Kidney (tissue), 14 donors: ENCODE data around the gene ZGLP1. TPM values are rescaled to one million over a fixed set of nuclear protein-coding genes. Genes with fewer than 3 reads are reported as not detected.

Source experiments
- DNase-seq, 5 donors: peaks; one replicate each; pipeline ENCODE4 v3.0.0-alpha.2; 2013 to 2020
- FAIRE-seq: peaks from 2 replicates; lab custom pipeline; 2012; peaks lifted over from hg19 to GRCh38; lab: Jason Lieb, UNC
- H3K27ac ChIP-seq, 2 donors: one replicate each; pipeline ENCODE4 v1.7.0; 2013; ENCODE audit warnings: low read depth in 2 of 2, low read length in 2 of 2, inconsistent platforms in 1 of 2
- H3K27me3 ChIP-seq: one replicate; pipeline ENCODE4 v1.7.1; 2013; ENCODE audit warnings: low read length, inconsistent platforms; ENCODE audit not compliant: control insufficient read depth, insufficient read depth
- H3K36me3 ChIP-seq, 3 donors: one replicate each; pipeline versions ENCODE4 v1.7.0 to v1.7.1; 2013; ENCODE audit warnings: low read length in 3 of 3, control low read depth in 1 of 3, inconsistent platforms in 1 of 3; ENCODE audit not compliant: insufficient read depth in 3 of 3, control insufficient read depth in 2 of 3
- H3K4me1 ChIP-seq, 3 donors: one replicate each; pipeline versions ENCODE4 v1.7.0 to v1.7.1; 2013; ENCODE audit warnings: low read length in 3 of 3, inconsistent platforms in 1 of 3, low read depth in 1 of 3; ENCODE audit not compliant: control insufficient read depth in 2 of 3, insufficient read depth in 2 of 3
- H3K4me3 ChIP-seq, 3 donors: one replicate each; pipeline versions ENCODE4 v1.7.0 to v1.8.1; 2013; ENCODE audit warnings: low read length in 3 of 3, control low read depth in 1 of 3, inconsistent platforms in 1 of 3
- H3K9ac ChIP-seq, 3 donors: one replicate each; pipeline versions ENCODE4 v1.7.0 to v1.7.1; 2013; ENCODE audit warnings: low read length in 3 of 3, control low read depth in 1 of 3, inconsistent platforms in 1 of 3
- H3K9me3 ChIP-seq, 3 donors: one replicate each; pipeline versions ENCODE4 v1.7.0 to v1.7.1; 2013; ENCODE audit warnings: low read length in 3 of 3, control low read depth in 1 of 3, inconsistent platforms in 1 of 3; ENCODE audit not compliant: control insufficient read depth in 2 of 3, insufficient read depth in 1 of 3
- intact Hi-C: fragments of 100-400 bp; cut with DNase I; formaldehyde crosslinking; loops from one replicate; pipeline ENCODE4 v1.11.1; 2022
- polyA plus RNA-seq: library from polyadenylated mRNA; stranded (reverse); fragments of 350-450 nt; fragmentation: Illumina TruSeq; extraction: RNeasy Lipid Tissue Mini Kit (QIAGEN cat#74804); gene quantifications from one replicate; pipeline ENCODE4 v1.2.3, GENCODE V29; 2014; ENCODE audit warnings: low read depth, low replicate concordance; ENCODE audit not compliant: insufficient read depth
- total RNA-seq: library from RNA; stranded (reverse); fragmentation: NEBNext Ultra II Directional; extraction: Animal tissue kit (Norgen Biotek cat#: 25700); gene quantifications from one replicate; pipeline ENCODE4 v1.2.1, GENCODE V29; 2021
- TF ChIP-seq, protein P1 (sequence below): IDR thresholded peaks from 3 replicates; pipeline ENCODE4 v1.5.1; 2012; ENCODE audit warnings: mild to moderate bottlenecking, moderate library complexity, borderline replicate concordance; ENCODE audit not compliant: insufficient read depth; ENCODE audit errors: extremely low read depth
- donor health status: control.
- donor health status: control.
- donor health status: control.
- donor health status: control.
- donor health status: control.
- donor health status: DM: yes; HTN: yes; CAD: no.
- donor health status: Normal renal cell carcinoma (clear cell type).

The ZGLP1 gene
- total and polyA plus RNA-seq, 2 donors from 2014 or later, result 4.6 to 5.5 TPM

DNA sequence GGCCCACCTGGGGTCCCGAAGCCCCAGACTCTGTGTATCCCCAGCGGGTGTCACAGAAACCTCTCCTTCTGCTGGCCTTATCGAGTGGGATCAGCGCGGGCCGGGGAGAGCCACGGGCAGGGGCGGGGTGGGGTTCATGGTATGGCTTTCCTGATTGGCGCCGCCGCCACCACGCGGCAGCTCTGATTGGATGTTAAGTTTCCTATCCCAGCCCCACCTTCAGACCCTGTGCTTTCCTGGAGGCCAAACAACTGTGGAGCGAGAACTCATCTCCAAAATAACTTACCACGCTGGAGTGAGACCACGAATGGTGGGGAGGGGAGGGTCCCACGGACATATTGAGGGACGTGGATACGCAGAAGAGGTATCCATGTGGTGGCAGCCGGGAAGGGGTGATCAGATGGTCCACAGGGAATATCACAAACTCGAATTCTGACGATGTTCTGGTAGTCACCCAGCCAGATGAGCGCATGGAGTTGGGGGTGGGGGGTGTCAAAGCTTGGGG lies 20.9 kb downstream of the ZGLP1 start:
- FAIRE-seq (no peak), DNase-seq (peak in 3 of 5 donors; percentile 53 to 64 (median 59))

DNA sequence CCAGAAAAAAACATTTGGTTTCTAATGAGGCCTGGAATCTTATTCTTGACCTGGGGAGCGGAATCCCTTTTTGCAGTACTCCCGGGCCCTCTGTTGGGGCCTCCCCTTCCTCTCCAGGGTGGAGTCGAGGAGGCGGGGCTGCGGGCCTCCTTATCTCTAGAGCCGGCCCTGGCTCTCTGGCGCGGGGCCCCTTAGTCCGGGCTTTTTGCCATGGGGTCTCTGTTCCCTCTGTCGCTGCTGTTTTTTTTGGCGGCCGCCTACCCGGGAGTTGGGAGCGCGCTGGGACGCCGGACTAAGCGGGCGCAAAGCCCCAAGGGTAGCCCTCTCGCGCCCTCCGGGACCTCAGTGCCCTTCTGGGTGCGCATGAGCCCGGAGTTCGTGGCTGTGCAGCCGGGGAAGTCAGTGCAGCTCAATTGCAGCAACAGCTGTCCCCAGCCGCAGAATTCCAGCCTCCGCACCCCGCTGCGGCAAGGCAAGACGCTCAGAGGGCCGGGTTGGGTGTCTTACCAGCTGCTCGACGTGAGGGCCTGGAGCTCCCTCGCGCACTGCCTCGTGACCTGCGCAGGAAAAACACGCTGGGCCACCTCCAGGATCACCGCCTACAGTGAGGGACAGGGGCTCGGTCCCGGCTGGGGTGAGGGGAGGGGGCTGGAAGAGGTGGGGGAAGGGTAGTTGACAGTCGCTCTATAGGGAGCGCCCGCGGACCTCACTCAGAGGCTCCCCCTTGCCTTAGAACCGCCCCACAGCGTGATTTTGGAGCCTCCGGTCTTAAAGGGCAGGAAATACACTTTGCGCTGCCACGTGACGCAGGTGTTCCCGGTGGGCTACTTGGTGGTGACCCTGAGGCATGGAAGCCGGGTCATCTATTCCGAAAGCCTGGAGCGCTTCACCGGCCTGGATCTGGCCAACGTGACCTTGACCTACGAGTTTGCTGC lies 22.5 kb downstream of the ZGLP1 start, which contains the start of gene ICAM4:
TSS of gene ICAM4 (plus strand) at position 153 of the 935 bp plus-strand sequence. CDS start at position 211, 58 bp downstream.
- H3K9me3 ChIP-seq, result no peaks in the 10 kb centered on the region
- no peak for FAIRE-seq
- no peak within 1 kb of the TSS for H3K4me3 ChIP-seq
- H3K9ac ChIP-seq, result no peak within 1 kb of the TSS
- peaks cover 0 to 3% (median 0%) of the 10 kb centered on the region in 3 donors for H3K36me3 ChIP-seq
- DNase-seq, result peak in 4 of 5 donors; percentile 73 to 97 (median 88)
- H3K27ac ChIP-seq, result peak within 1 kb of the TSS in 1 of 2 donors; percentile 0
- intact Hi-C loops, result no loop called here
- TF ChIP-seq, protein P1, sequence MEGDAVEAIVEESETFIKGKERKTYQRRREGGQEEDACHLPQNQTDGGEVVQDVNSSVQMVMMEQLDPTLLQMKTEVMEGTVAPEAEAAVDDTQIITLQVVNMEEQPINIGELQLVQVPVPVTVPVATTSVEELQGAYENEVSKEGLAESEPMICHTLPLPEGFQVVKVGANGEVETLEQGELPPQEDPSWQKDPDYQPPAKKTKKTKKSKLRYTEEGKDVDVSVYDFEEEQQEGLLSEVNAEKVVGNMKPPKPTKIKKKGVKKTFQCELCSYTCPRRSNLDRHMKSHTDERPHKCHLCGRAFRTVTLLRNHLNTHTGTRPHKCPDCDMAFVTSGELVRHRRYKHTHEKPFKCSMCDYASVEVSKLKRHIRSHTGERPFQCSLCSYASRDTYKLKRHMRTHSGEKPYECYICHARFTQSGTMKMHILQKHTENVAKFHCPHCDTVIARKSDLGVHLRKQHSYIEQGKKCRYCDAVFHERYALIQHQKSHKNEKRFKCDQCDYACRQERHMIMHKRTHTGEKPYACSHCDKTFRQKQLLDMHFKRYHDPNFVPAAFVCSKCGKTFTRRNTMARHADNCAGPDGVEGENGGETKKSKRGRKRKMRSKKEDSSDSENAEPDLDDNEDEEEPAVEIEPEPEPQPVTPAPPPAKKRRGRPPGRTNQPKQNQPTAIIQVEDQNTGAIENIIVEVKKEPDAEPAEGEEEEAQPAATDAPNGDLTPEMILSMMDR, result no peak
- peaks cover 0 to 24% (median 7%) of the 10 kb centered on the region in 3 donors for H3K4me1 ChIP-seq
- H3K27me3 ChIP-seq, result peaks cover 24% of the 10 kb centered on the region

More for the DNA sequence above, 20.9 kb downstream of the ZGLP1 start:
- Histone ChIP-seq H3K4me1 (peaks cover 0 to 28% (median 7%) of the 10 kb centered on the region in 3 donors), H3K36me3 (peaks cover 0 to 3% (median 0%) of the 10 kb centered on the region in 3 donors), H3K9ac (no peak overlapping the region), H3K27ac (no peak overlapping the region), H3K4me3 (no peak overlapping the region), H3K27me3 (peaks cover 37% of the 10 kb centered on the region), H3K9me3 (no peaks in the 10 kb centered on the region)
- intact Hi-C loops, result no loop called here
- TF ChIP-seq, protein P1, result no peak

DNA sequence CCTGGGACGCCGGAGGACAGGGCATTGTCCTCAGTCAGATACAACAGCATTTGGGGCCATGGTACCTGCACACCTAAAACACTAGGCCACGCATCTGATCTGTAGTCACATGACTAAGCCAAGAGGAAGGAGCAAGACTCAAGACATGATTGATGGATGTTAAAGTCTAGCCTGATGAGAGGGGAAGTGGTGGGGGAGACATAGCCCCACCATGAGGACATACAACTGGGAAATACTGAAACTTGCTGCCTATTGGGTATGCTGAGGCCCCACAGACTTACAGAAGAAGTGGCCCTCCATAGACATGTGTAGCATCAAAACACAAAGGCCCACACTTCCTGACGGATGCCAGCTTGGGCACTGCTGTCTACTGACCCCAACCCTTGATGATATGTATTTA lies 24.2 kb downstream of the ZGLP1 start:
- H3K27ac ChIP-seq, result no peak overlapping the region
- no peak overlapping the region for H3K4me3 ChIP-seq
- TF ChIP-seq, protein P1, result no peak
- no peaks in the 10 kb centered on the region for H3K9me3 ChIP-seq
- peaks cover 0 to 8% (median 4%) of the 10 kb centered on the region in 3 donors for H3K4me1 ChIP-seq
- peaks cover 0 to 3% (median 0%) of the 10 kb centered on the region in 3 donors for H3K36me3 ChIP-seq
- DNase-seq, result no peak
- H3K27me3 ChIP-seq, result peaks cover 16% of the 10 kb centered on the region
- FAIRE-seq, result no peak
- H3K9ac ChIP-seq, result no peak overlapping the region
- intact Hi-C loops, result no loop called here
